ENCODE measurements around the gene IL18. TPM values are rescaled to one million over a fixed set of nuclear protein-coding genes. Genes with fewer than 3 reads are reported as not detected.

The IL18 gene
- total RNA-seq, 1 donor from 2014 or later: not detected

DNA sequence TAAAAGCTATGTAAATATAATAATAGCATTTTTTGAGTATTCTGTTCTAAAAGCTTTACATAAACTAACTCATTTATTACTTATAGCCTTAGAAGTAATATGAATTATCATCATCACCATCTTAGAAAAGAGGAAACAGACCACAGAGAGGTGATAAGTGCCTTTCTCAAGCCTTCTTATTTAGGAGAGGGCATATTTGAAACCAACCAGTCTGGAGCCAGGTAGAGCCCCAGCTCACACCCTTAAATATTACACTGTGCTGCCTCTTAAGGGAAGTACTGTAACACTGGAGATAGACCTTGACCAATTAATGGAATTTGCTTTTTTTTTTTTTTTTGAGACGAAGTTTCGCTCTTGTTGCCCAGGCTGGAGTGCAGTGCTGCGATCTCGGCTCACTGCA, 13.7 kb upstream of the IL18 start:
- Mint-ChIP-seq H3K27me3 (ENCODE audit: insufficient read depth, low read depth) (no peaks in the 10 kb centered on the region), H3K4me3 (no peak overlapping the region), H3K9me3 (peaks cover 4% of the 10 kb centered on the region), H3K4me1 (peaks cover 10% of the 10 kb centered on the region), H3K36me3 (no peaks in the 10 kb centered on the region), H3K27ac (no peak overlapping the region)
- H3F3A ChIP-seq (ENCODE audit: low read depth): no peaks in the 10 kb centered on the region
- no peaks in the 10 kb centered on the region for H3K79me2 ChIP-seq (ENCODE audit: low read depth)
- no peak overlapping the region for H3K27ac ChIP-seq
- TF ChIP-seq, protein P1, sequence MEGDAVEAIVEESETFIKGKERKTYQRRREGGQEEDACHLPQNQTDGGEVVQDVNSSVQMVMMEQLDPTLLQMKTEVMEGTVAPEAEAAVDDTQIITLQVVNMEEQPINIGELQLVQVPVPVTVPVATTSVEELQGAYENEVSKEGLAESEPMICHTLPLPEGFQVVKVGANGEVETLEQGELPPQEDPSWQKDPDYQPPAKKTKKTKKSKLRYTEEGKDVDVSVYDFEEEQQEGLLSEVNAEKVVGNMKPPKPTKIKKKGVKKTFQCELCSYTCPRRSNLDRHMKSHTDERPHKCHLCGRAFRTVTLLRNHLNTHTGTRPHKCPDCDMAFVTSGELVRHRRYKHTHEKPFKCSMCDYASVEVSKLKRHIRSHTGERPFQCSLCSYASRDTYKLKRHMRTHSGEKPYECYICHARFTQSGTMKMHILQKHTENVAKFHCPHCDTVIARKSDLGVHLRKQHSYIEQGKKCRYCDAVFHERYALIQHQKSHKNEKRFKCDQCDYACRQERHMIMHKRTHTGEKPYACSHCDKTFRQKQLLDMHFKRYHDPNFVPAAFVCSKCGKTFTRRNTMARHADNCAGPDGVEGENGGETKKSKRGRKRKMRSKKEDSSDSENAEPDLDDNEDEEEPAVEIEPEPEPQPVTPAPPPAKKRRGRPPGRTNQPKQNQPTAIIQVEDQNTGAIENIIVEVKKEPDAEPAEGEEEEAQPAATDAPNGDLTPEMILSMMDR (IDR thresholded peaks at IDR 0.05): no peak
- TF ChIP-seq EZH2phosphoT487 (IDR thresholded peaks at IDR 0.05): no peak
- TF ChIP-seq EZH2 (IDR thresholded peaks at IDR 0.05): no peak
- no peak overlapping the region for H3K4me2 ChIP-seq
- H3K4me3 ChIP-seq: no peak overlapping the region
- H3K27me3 ChIP-seq: peaks cover 42% of the 10 kb centered on the region
- no peaks in the 10 kb centered on the region for H3K9me3 ChIP-seq (ENCODE audit: low read depth)
- H3K9ac ChIP-seq: no peak overlapping the region
- no peaks in the 10 kb centered on the region for H3K4me1 ChIP-seq
- no peaks in the 10 kb centered on the region for H4K20me1 ChIP-seq (ENCODE audit: low read depth)
- no peak for DNase-seq (ENCODE audit: low spot score)
- H3K36me3 ChIP-seq: no peaks in the 10 kb centered on the region
- H2AFZ ChIP-seq (replicated peaks): no peak overlapping the region

DNA sequence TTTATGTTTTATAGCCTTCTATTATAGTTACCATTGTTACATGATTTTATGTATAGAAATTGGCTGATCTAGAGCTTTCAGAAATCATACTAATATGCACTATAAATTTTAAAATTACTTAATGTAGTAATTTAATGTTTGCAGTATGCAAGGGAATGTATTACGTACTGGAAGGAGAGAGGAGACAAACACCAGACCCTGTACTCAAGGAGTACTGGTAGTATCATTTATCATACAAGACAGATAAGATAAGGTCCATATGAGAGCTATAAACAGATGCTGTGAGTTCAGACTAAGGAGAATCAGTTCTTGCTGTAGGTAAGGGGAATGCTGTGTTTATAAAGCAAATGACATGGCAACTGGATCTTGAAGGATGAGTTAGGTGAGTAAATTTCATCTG, 12.2 kb upstream of the IL18 start:
- Histone ChIP-seq H3K36me3 (no peaks in the 10 kb centered on the region), H3K27ac (no peak overlapping the region), H3K4me3 (no peak overlapping the region), H3K9ac (no peak overlapping the region), H3K9me3 (ENCODE audit: low read depth) (no peaks in the 10 kb centered on the region), H3K27me3 (peaks cover 42% of the 10 kb centered on the region), H3F3A (ENCODE audit: low read depth) (no peaks in the 10 kb centered on the region), H3K4me2 (no peak overlapping the region), H2AFZ (replicated peaks) (no peak overlapping the region), H3K79me2 (ENCODE audit: low read depth) (no peaks in the 10 kb centered on the region), H3K4me1 (no peaks in the 10 kb centered on the region), H4K20me1 (ENCODE audit: low read depth) (no peaks in the 10 kb centered on the region)
- Mint-ChIP-seq H3K9me3 (peaks cover 2% of the 10 kb centered on the region), H3K27me3 (ENCODE audit: insufficient read depth, low read depth) (no peaks in the 10 kb centered on the region), H3K36me3 (no peaks in the 10 kb centered on the region), H3K4me1 (peaks cover 10% of the 10 kb centered on the region), H3K4me3 (no peak overlapping the region), H3K27ac (no peak overlapping the region)
- DNase-seq (ENCODE audit: low spot score): no peak
- no peak for TF ChIP-seq EZH2 (IDR thresholded peaks at IDR 0.05)
- TF ChIP-seq, protein P1 (IDR thresholded peaks at IDR 0.05): no peak

DNA sequence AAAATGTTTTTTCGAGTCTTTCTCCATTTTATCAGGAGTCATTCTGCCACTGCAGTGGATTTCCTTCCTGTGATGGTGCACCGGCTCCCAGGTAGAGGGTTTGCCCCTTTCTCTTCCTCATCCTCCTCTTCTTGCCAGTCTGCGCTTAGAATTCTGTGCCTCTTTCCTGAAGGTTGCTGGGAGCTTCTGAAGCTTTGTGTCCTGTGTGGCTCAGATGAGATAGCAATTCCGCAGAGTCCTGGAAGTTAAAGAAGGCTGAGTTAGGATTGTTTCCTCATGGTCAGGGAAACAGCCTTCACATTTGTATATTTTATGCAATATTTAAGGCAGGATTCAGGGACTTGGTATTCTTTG, 11.7 kb upstream of the IL18 start:
- Histone ChIP-seq H2AFZ (replicated peaks) (no peak overlapping the region), H3K27me3 (peaks cover 42% of the 10 kb centered on the region), H4K20me1 (ENCODE audit: low read depth) (no peaks in the 10 kb centered on the region), H3K27ac (no peak overlapping the region), H3K4me2 (peak overlapping the region; percentile 72), H3F3A (ENCODE audit: low read depth) (no peaks in the 10 kb centered on the region), H3K79me2 (ENCODE audit: low read depth) (no peaks in the 10 kb centered on the region), H3K9ac (no peak overlapping the region), H3K4me1 (no peaks in the 10 kb centered on the region), H3K9me3 (ENCODE audit: low read depth) (no peaks in the 10 kb centered on the region), H3K4me3 (peak overlapping the region; percentile 44), H3K36me3 (no peaks in the 10 kb centered on the region)
- no peak for DNase-seq (ENCODE audit: low spot score)
- Mint-ChIP-seq H3K27me3 (ENCODE audit: insufficient read depth, low read depth) (no peaks in the 10 kb centered on the region), H3K27ac (no peak overlapping the region), H3K36me3 (no peaks in the 10 kb centered on the region), H3K9me3 (no peaks in the 10 kb centered on the region), H3K4me3 (peak overlapping the region; percentile 81), H3K4me1 (peaks cover 10% of the 10 kb centered on the region)
- TF ChIP-seq, protein P1 (IDR thresholded peaks at IDR 0.05): no peak
- TF ChIP-seq EZH2phosphoT487 (IDR thresholded peaks at IDR 0.05) (no peak), EZH2 (IDR thresholded peaks at IDR 0.05) (no peak)

Measured in neural progenitor cell (in vitro differentiated cells).